Fibroblast of lung (primary cell): ENCODE data around the gene FHIT. TPM values are rescaled to one million over a fixed set of nuclear protein-coding genes. Genes with fewer than 3 reads are reported as not detected.
A peak's percentile ranks its signal among the peaks of the same experiment; 100 is the strongest.

Experiments used
- DNase-seq, 2 donors: peaks; one replicate each; pipeline versions ENCODE4 v3.0.0 to v3.0.0-alpha.2; 2010; ENCODE audit warnings: low read depth in 2 of 2
- H2AFZ ChIP-seq: 2 replicates; pipeline ENCODE4 v1.5.1; 2012; ENCODE audit warnings: low read length, control low read depth, inconsistent platforms
- H3K27ac ChIP-seq: 2 replicates; pipeline ENCODE4 v1.5.1; 2011; ENCODE audit warnings: low read length, control low read depth; ENCODE audit not compliant: insufficient read depth
- H3K27me3 ChIP-seq: 2 replicates; pipeline ENCODE4 v1.5.1; 2011; ENCODE audit warnings: mild to moderate bottlenecking, low read length; ENCODE audit not compliant: control insufficient read depth, insufficient read depth
- H3K36me3 ChIP-seq: 2 replicates; pipeline ENCODE4 v1.5.1; 2011; ENCODE audit warnings: low read length; ENCODE audit not compliant: control insufficient read depth, insufficient read depth
- H3K4me1 ChIP-seq: 2 replicates; pipeline ENCODE4 v1.5.1; 2011; ENCODE audit warnings: low read length; ENCODE audit not compliant: control insufficient read depth, insufficient read depth; ENCODE audit errors: extremely low read depth
- H3K4me2 ChIP-seq: 2 replicates; pipeline ENCODE4 v1.5.1; 2011; ENCODE audit warnings: low read length, control low read depth; ENCODE audit not compliant: insufficient read depth; ENCODE audit errors: extremely low read depth
- H3K4me3 ChIP-seq, 4 experiments: fragments of 200-600 bp in 1 of 4; sonication (generic) in 1 of 4; replicated peaks in 1 of 4; 2 replicates each; pipeline ENCODE4 v1.5.1; 2011 to 2016; ENCODE audit warnings: low read length in 4 of 4, low read depth in 3 of 4, mild to moderate bottlenecking in 3 of 4, control low read depth in 2 of 4, inconsistent platforms in 1 of 4, mixed read lengths in 1 of 4; ENCODE audit not compliant: insufficient read depth in 1 of 4; ENCODE audit errors: control extremely low read depth in 1 of 4
- H3K79me2 ChIP-seq: 2 replicates; pipeline ENCODE4 v1.5.1; 2012; ENCODE audit warnings: mild to moderate bottlenecking, low read length, inconsistent platforms; ENCODE audit not compliant: control insufficient read depth, insufficient read depth
- H3K9ac ChIP-seq: 2 replicates; pipeline ENCODE4 v1.5.1; 2011; ENCODE audit warnings: mild to moderate bottlenecking, low read length, control low read depth; ENCODE audit not compliant: insufficient read depth
- H3K9me3 ChIP-seq: 2 replicates; pipeline ENCODE4 v1.5.1; 2012; ENCODE audit warnings: low read depth, low read length; ENCODE audit not compliant: control insufficient read depth, insufficient read depth
- H4K20me1 ChIP-seq: 2 replicates; pipeline ENCODE4 v1.5.1; 2011; ENCODE audit warnings: low read length; ENCODE audit not compliant: control insufficient read depth, insufficient read depth; ENCODE audit errors: extremely low read depth
- EZH2 ChIP-seq: IDR thresholded peaks from 2 replicates; pipeline ENCODE4 v1.5.1; 2012; ENCODE audit warnings: low read length, control low read depth, mild to moderate bottlenecking; ENCODE audit errors: missing control alignments
- polyA plus RNA-seq, 2 donors: library from polyadenylated mRNA; depleted of rRNA in 1 of 2; stranded (reverse) in 1 of 2; unstranded in 1 of 2; fragments of >200 nt; gene quantifications; 2 replicates each; pipeline ENCODE4 v1.2.1, GENCODE V29; 2011 to 2012; ENCODE audit warnings: missing spikeins in 1 of 2
- total RNA-seq: library from RNA; depleted of rRNA; stranded (reverse); fragments of >200 nt; gene quantifications from 2 replicates; pipeline ENCODE4 v1.2.1, GENCODE V29; 2014
- TF ChIP-seq, protein P1 (sequence below), 2 donors: IDR thresholded peaks in 1 of 2; conservative IDR thresholded peaks in 1 of 2; 1 replicate in 1 of 2; 2 replicates in 1 of 2; pipeline ENCODE4 v1.5.1; 2011 to 2012; ENCODE audit warnings: low read length in 2 of 2, control low read depth in 1 of 2, inconsistent platforms in 1 of 2, low read depth in 1 of 2, mild to moderate bottlenecking in 1 of 2

The FHIT gene
- total and polyA plus RNA-seq, 2 donors (not counting 1 experiment from before 2014, with no cell fraction given) = 0.79 to 2.1 TPM

DNA sequence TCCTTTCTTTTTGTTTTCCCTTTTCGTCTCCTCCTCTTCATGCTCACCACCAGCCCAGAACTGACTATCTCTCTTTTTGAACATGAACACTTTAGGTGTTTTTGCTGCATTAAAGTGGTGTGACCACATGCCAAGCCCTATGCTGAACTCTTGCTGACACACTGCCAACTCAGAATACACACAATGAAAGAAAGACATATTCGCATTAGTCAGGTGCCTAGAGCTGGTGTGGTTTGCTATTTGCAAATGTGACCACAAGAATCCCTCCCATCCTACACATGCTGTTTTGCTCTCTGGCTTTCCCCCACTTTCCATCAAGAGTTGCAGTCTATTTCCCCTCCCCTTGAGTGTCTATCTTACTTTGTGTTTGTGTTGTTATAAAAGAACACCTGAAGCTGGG, 1233.6 kb downstream of the FHIT start:
- peak; percentile 4 to 93 for DNase-seq
- Histone ChIP-seq H3K36me3 (no peaks in the 10 kb centered on the region), H3K9ac (no peak overlapping the region), H3K27me3 (no peaks in the 10 kb centered on the region), H3K79me2 (no peaks in the 10 kb centered on the region), H3K9me3 (no peaks in the 10 kb centered on the region), H4K20me1 (no peaks in the 10 kb centered on the region), H3K4me2 (no peak overlapping the region), H3K4me3 (no peak overlapping the region), H3K27ac (no peak overlapping the region), H2AFZ (no peak overlapping the region), H3K4me1 (no peaks in the 10 kb centered on the region)
- TF ChIP-seq EZH2 = no peak
- TF ChIP-seq, protein P1, sequence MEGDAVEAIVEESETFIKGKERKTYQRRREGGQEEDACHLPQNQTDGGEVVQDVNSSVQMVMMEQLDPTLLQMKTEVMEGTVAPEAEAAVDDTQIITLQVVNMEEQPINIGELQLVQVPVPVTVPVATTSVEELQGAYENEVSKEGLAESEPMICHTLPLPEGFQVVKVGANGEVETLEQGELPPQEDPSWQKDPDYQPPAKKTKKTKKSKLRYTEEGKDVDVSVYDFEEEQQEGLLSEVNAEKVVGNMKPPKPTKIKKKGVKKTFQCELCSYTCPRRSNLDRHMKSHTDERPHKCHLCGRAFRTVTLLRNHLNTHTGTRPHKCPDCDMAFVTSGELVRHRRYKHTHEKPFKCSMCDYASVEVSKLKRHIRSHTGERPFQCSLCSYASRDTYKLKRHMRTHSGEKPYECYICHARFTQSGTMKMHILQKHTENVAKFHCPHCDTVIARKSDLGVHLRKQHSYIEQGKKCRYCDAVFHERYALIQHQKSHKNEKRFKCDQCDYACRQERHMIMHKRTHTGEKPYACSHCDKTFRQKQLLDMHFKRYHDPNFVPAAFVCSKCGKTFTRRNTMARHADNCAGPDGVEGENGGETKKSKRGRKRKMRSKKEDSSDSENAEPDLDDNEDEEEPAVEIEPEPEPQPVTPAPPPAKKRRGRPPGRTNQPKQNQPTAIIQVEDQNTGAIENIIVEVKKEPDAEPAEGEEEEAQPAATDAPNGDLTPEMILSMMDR (conservative IDR thresholded peaks at IDR 0.05 in 1 of 2, IDR thresholded peaks at IDR 0.05 in 1 of 2; ENCODE audit: low read depth in 1 of 2, low read length in 2 of 2) = no peak

DNA sequence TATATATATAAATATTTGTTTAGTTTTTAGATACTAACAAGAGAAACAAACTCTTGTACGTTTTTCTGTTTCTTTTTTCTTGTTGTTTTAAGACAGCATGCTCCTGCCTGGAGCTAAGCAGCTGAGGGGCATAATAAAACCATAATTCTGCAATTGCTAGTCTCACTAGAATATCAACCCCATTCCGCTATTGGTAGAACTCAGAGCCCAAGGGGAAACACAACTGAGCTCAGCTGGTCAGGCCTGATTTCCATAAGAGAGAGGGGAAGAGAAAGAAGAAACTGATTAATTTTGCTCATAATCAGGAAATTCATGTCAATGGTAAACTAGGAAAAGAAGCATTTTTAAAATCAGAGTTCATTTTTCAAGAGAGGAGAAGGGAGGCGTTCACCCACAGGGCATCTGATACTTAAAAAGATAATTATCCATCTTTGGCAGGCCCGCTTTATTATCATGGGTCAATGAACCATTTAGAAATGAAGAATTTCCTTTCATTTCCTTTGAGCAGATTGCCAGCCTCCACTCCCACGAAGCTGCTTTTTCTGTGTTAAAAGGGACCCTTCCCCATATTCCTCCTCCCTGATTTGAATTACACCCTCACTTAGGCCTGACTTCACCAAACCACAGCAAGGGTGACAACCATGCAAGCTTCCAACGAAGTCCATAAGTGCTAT, 1236.1 kb downstream of the FHIT start:
- no peaks in the 10 kb centered on the region for H3K79me2 ChIP-seq

DNA sequence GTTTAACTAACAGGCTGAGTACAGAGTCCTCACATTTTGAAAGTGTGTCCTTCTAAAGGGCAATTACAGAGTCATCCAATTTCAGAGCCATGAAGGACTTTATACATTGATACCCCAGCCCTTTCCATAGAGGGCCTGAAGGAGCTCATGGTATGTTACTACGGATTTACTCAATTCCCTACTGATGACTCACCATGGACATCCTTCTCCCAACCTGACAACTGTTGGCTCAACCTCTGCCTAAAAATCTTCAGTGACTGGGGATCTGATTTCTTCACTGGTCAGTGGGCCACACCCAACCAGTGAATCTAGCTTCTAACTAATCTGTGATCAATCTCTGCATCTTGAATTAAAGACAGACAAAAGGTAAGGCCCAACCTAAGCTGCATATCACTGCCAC, 1238.0 kb downstream of the FHIT start:
- no peaks in the 10 kb centered on the region for H3K36me3 ChIP-seq
- TF ChIP-seq, protein P1 (conservative IDR thresholded peaks at IDR 0.05 in 1 of 2, IDR thresholded peaks at IDR 0.05 in 1 of 2; ENCODE audit: low read depth in 1 of 2, low read length in 2 of 2) = no peak
- TF ChIP-seq EZH2 = no peak
- peak; percentile 21 to 51 for DNase-seq

More for the DNA sequence above, 1236.1 kb downstream of the FHIT start:
- Histone ChIP-seq H2AFZ (no peak overlapping the region), H3K27me3 (no peaks in the 10 kb centered on the region), H4K20me1 (no peaks in the 10 kb centered on the region), H3K4me1 (no peaks in the 10 kb centered on the region), H3K4me2 (no peak overlapping the region), H3K27ac (no peak overlapping the region), H3K9ac (no peak overlapping the region), H3K36me3 (no peaks in the 10 kb centered on the region), H3K9me3 (no peaks in the 10 kb centered on the region), H3K4me3 (no peak overlapping the region)
- TF ChIP-seq, protein P1 (conservative IDR thresholded peaks at IDR 0.05 in 1 of 2, IDR thresholded peaks at IDR 0.05 in 1 of 2; ENCODE audit: low read depth in 1 of 2, low read length in 2 of 2) = no peak
- TF ChIP-seq EZH2 = no peak
- no peak for DNase-seq

More for the DNA sequence above, 1238.0 kb downstream of the FHIT start:
- no peak overlapping the region for H3K27ac ChIP-seq
- H3K4me2 ChIP-seq = no peak overlapping the region
- no peaks in the 10 kb centered on the region for H3K79me2 ChIP-seq
- no peak overlapping the region for H2AFZ ChIP-seq
- no peaks in the 10 kb centered on the region for H4K20me1 ChIP-seq
- no peak overlapping the region for H3K9ac ChIP-seq
- no peaks in the 10 kb centered on the region for H3K9me3 ChIP-seq
- H3K4me3 ChIP-seq = no peak overlapping the region
- no peaks in the 10 kb centered on the region for H3K4me1 ChIP-seq
- H3K27me3 ChIP-seq = no peaks in the 10 kb centered on the region
